Epithelial cell of proximal tubule (primary cell): ENCODE results near the gene MARS2. TPM values are rescaled to one million over a fixed set of nuclear protein-coding genes. Genes with fewer than 3 reads are reported as not detected.
"Not testable (repeated sequence)": the region's sequence is repeated elsewhere in the genome, so short reads cannot be mapped to it uniquely, and the experiment has no call there.

Experiments used
- DNase-seq: peaks from one replicate; pipeline ENCODE4 v3.0.0-alpha.2; 2011; ENCODE audit warnings: low read depth
- H3K4me3 ChIP-seq: 2 replicates; pipeline ENCODE4 v1.5.1; 2011; ENCODE audit warnings: low read depth, mild to moderate bottlenecking, low read length
- total RNA-seq: library from RNA; depleted of rRNA; stranded (reverse); fragments of >200 nt; gene quantifications from 2 replicates; pipeline ENCODE4 v1.2.3, GENCODE V29; 2015
- TF ChIP-seq, protein P1 (sequence below): conservative IDR thresholded peaks from 2 replicates; pipeline ENCODE4 v1.5.1; 2012; ENCODE audit warnings: low read depth, mild to moderate bottlenecking, low read length

MARS2 gene
- total RNA-seq, 1 donor from 2014 or later: 5.8 TPM

DNA sequence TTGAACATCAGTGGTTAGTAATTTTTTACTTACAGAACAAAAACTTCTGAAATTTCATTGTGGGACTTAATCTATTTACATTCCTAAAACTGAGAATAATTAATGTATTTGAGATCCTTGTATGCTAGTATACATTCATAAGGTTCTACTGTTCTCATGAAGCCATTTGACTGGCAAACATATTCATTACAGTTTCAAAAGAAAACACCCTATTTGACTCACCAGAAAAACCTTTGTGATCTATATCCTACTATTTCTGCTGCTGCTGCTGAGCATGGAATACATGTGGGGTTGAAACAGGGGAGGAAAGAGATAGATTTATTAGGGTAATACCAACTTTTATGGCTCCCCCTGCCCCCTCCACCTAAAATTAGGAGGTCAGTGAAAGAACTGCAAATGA lies 21.8 kb downstream of the MARS2 start:
- TF ChIP-seq, protein P1, sequence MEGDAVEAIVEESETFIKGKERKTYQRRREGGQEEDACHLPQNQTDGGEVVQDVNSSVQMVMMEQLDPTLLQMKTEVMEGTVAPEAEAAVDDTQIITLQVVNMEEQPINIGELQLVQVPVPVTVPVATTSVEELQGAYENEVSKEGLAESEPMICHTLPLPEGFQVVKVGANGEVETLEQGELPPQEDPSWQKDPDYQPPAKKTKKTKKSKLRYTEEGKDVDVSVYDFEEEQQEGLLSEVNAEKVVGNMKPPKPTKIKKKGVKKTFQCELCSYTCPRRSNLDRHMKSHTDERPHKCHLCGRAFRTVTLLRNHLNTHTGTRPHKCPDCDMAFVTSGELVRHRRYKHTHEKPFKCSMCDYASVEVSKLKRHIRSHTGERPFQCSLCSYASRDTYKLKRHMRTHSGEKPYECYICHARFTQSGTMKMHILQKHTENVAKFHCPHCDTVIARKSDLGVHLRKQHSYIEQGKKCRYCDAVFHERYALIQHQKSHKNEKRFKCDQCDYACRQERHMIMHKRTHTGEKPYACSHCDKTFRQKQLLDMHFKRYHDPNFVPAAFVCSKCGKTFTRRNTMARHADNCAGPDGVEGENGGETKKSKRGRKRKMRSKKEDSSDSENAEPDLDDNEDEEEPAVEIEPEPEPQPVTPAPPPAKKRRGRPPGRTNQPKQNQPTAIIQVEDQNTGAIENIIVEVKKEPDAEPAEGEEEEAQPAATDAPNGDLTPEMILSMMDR: no peak
- no peak overlapping the region for H3K4me3 ChIP-seq
- no peak for DNase-seq

DNA sequence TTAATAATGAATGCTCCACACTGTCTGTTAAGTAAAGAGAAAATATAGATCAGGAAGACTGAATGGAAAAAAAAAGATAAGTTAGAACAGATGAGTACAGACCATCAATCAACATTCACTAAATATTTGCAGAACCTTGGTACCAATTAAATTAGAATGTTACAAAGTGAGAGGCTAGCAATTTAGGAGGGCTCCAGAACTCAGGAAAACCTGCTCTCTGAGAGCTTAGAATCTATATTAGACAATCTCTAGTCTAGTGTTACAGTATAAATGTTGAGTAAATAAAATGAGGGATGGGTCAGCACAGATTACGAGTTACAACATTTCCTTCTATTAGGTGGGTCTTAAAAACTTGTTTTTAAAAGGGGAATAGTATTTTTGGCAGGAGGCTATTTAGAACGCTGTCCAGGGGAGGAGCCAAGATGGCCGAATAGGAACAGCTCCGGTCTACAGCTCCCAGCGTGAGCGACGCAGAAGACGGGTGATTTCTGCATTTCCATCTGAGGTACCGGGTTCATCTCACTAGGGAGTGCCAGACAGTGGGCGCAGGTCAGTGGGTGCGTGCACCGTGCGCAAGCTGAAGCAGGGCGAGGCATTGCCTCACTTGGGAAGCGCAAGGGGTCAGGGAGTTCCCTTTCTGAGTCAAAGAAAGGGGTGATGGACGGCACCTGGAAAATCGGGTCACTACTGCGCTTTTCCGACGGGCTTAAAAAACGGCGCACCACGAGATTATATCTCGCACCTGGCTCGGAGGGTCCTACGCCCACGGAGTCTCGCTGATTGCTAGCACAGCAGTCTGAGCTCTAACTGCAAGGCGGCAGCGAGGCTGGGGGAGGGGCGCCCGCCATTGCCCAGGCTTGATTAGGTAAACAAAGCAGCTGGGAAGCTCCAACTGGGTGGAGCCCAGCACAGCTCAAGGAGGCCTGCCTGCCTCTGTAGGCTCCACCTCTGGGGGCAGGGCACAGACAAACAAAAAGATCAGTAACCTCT lies 23.7 kb downstream of the MARS2 start:
- DNase-seq, H3K4me3 ChIP-seq: not testable (repeated sequence)

DNA sequence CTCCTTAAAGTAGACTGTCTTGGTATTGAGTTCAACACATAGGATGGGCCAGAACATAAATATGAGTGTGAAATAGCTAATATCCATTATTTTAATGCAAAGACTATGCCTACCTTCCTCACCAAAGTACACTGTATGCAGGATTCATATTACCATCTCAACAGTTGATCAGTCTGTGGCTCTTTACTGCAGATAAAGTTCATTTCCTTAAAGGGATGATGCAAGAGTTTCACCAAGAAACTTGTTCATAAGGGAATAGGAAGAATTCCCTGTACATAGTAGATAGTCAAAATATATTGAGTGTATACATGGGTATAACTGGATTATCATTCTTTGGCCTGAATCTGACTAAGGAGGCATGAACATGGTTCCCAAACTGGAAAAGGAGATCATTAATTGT lies 35.0 kb downstream of the MARS2 start:
- no peak overlapping the region for H3K4me3 ChIP-seq
- TF ChIP-seq, protein P1: no peak
- DNase-seq: no peak

Other genes with a start within 250 kb of the MARS2 start
- 407 and 601 TPM in 2 replicates for gene HSPD1, start 205.5 kb upstream of the MARS2 start, total RNA-seq
- gene HSPE1, start 205.0 kb upstream of the MARS2 start, total RNA-seq: 349 and 354 TPM in 2 replicates
- gene MOB4, start 189.3 kb upstream of the MARS2 start, total RNA-seq: 36.3 and 44.1 TPM in 2 replicates
- not detected in 2 replicates for gene RFTN2, start 29.8 kb upstream of the MARS2 start, total RNA-seq
- not detected in 2 replicates for gene BOLL, start 80.0 kb downstream of the MARS2 start, total RNA-seq
- gene PLCL1, start 99.2 kb downstream of the MARS2 start, total RNA-seq: under 0.01 TPM in 1 of 2 replicates, not detected in the other